GM12878 (cell line): Measurements from ENCODE around the gene ZNF225. TPM values are rescaled to one million over a fixed set of nuclear protein-coding genes. Genes with fewer than 3 reads are reported as not detected.

Experiments used
- HDAC2 ChIP-seq: fragments of 200-600 bp; sonication (generic); IDR thresholded peaks from 2 replicates; pipeline ENCODE4 v1.6.1; 2017
- IRF4 ChIP-seq: IDR thresholded peaks from 2 replicates; pipeline ENCODE4 v1.6.1; 2011; ENCODE audit warnings: low read depth, low read length
- MEF2A ChIP-seq: IDR thresholded peaks from 2 replicates; pipeline ENCODE4 v1.6.1; 2011; ENCODE audit warnings: low read depth, mild to moderate bottlenecking, low read length, moderate library complexity; ENCODE audit not compliant: insufficient read depth
- RB1 ChIP-seq: fragments of 450-650 bp; formaldehyde crosslinking; IDR thresholded peaks from 2 replicates; pipeline ENCODE4 v1.6.1; 2017; ENCODE audit warnings: mild to moderate bottlenecking, borderline replicate concordance
- RCOR1 ChIP-seq: conservative IDR thresholded peaks from 2 replicates; pipeline ENCODE4 v1.6.1; 2012; ENCODE audit warnings: low read depth, low read length, improper control_type of control experiment
- RUNX3 ChIP-seq: IDR thresholded peaks from 2 replicates; pipeline ENCODE4 v1.6.1; 2012; ENCODE audit warnings: low read length, inconsistent platforms
- SMC3 ChIP-seq: IDR thresholded peaks from 2 replicates; pipeline ENCODE4 v1.6.1; 2011; ENCODE audit warnings: low read length, improper control_type of control experiment, borderline replicate concordance
- SP1 ChIP-seq: IDR thresholded peaks from one replicate; pipeline ENCODE4 v1.6.1; 2011; ENCODE audit warnings: low read depth, low read length
- STAT1 ChIP-seq: fragments of 450-650 bp; conservative IDR thresholded peaks from 2 replicates; pipeline ENCODE4 v1.6.1; 2014; ENCODE audit warnings: antibody characterized with exemption, mild to moderate bottlenecking
- TCF12 ChIP-seq: IDR thresholded peaks from 2 replicates; pipeline ENCODE4 v1.6.1; 2011; ENCODE audit warnings: low read depth, mild to moderate bottlenecking, low read length
- ZBED1 ChIP-seq: IDR thresholded peaks from 2 replicates; pipeline ENCODE4 v1.6.1; 2016; ENCODE audit warnings: borderline replicate concordance
- polyA plus RNA-seq, 11 experiments: library from polyadenylated mRNA; depleted of rRNA in 4 of 11; unstranded in 6 of 11; stranded (reverse) in 5 of 11; fragments of >200 nt; fragmentation: Nextera tagmentation in 4 of 11; fragmentation: Illumina TruSeq in 1 of 11; extraction: Ambion mirVana in 4 of 11; extraction: Trizol in 1 of 11; gene quantifications; 1 replicate in 1 of 11; 2 replicates in 10 of 11; pipeline versions ENCODE4 v1.2.1 to v1.2.3, GENCODE V29; 2011 to 2016; ENCODE audit warnings: inconsistent platforms in 2 of 11, missing spikeins in 2 of 11, low read depth in 1 of 11
- total RNA-seq, 4 experiments: library from RNA; depleted of rRNA in 3 of 4; stranded (reverse); fragments of >200 nt in 3 of 4; fragmentation: Illumina TruSeq in 1 of 4; extraction: Trizol in 1 of 4; gene quantifications; 2 replicates each; pipeline versions ENCODE4 v1.2.1 to v1.2.3, GENCODE V29; 2013 to 2021
- TF ChIP-seq, protein P1 (sequence below): IDR thresholded peaks from 2 replicates; pipeline ENCODE4 v1.6.1; 2012; ENCODE audit warnings: low read depth, low read length, improper control_type of control experiment
- TF ChIP-seq, protein P2 (sequence below): fragments of 450-650 bp; IDR thresholded peaks from 2 replicates; pipeline ENCODE4 v1.6.1; 2017; ENCODE audit warnings: borderline replicate concordance
- TF ChIP-seq, protein P3 (sequence below): fragments of 450-650 bp; IDR thresholded peaks from 2 replicates; pipeline ENCODE4 v1.6.1; 2017; ENCODE audit warnings: low read depth, mild to moderate bottlenecking, moderate library complexity
- TF ChIP-seq, protein P4 (sequence below): fragments of 450-650 bp; formaldehyde crosslinking; IDR thresholded peaks from 2 replicates; pipeline ENCODE4 v1.4.0; 2020; ENCODE audit warnings: mild to moderate bottlenecking, moderate library complexity
- TF ChIP-seq, protein P5 (sequence below): fragments of 450-650 bp; IDR thresholded peaks from 2 replicates; pipeline ENCODE4 v1.6.1; 2016; ENCODE audit warnings: mild to moderate bottlenecking
- TF ChIP-seq, protein P6 (sequence below): fragments of 450-650 bp; IDR thresholded peaks from 2 replicates; pipeline ENCODE4 v1.6.1; 2017; ENCODE audit warnings: mild to moderate bottlenecking, low read depth, inconsistent platforms; ENCODE audit not compliant: poor library complexity, severe bottlenecking
- TF ChIP-seq, protein P7 (sequence below): IDR thresholded peaks from 2 replicates; pipeline ENCODE4 v1.6.1; 2011; ENCODE audit warnings: low read depth, mild to moderate bottlenecking, low read length, moderate library complexity, borderline replicate concordance; ENCODE audit errors: extremely low read depth

ZNF225 gene
- total and polyA plus RNA-seq, 10 of the 15 experiments (the other 5 are each of a cell fraction or from before 2014, with no cell fraction given), result 1.3 to 4.4 (median 2.6) TPM

DNA sequence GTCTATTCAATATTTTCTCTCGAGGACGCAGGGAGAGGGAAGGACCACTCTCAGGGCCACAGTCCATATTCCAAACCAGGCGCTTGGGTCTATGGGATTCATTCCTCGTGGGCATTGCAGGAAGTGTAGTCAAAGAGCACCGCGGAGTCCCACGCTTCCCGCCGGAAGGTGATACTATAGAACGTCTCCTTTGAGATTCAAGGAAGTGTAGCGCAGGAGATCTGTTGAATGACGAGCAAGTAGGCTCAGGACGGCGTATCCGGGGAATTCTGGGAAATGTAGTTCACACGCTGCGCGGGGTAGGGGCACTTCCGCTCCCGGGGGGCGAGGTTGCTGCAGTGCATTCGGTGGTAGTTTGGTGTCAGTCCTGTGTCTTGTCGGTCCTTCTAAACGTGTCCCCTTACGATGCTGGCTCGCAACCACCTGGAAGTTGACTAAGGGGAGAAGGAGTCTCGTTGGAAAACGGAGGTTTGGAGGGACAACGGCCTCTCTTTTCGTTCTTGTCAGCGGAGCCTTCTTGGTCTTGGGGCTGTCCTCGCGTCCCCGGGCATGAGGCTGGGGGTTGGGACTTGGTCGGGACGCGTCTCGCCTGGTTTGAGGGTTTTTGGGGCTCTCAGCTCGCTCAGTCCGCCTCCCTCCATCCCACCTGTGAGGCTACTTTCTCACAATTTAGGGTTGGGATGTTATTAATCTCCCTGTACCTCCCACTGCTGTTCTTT lies 41.2 kb upstream of the ZNF225 start, which contains the start of gene ZNF284 (continued):
- TF ChIP-seq, protein P1, sequence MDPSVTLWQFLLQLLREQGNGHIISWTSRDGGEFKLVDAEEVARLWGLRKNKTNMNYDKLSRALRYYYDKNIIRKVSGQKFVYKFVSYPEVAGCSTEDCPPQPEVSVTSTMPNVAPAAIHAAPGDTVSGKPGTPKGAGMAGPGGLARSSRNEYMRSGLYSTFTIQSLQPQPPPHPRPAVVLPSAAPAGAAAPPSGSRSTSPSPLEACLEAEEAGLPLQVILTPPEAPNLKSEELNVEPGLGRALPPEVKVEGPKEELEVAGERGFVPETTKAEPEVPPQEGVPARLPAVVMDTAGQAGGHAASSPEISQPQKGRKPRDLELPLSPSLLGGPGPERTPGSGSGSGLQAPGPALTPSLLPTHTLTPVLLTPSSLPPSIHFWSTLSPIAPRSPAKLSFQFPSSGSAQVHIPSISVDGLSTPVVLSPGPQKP, result peak; percentile 84; the same call in 1 of the 2 replicates
- TF ChIP-seq, protein P2, sequence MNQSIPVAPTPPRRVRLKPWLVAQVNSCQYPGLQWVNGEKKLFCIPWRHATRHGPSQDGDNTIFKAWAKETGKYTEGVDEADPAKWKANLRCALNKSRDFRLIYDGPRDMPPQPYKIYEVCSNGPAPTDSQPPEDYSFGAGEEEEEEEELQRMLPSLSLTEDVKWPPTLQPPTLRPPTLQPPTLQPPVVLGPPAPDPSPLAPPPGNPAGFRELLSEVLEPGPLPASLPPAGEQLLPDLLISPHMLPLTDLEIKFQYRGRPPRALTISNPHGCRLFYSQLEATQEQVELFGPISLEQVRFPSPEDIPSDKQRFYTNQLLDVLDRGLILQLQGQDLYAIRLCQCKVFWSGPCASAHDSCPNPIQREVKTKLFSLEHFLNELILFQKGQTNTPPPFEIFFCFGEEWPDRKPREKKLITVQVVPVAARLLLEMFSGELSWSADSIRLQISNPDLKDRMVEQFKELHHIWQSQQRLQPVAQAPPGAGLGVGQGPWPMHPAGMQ, result no peak
- TF ChIP-seq RUNX3 (0 out of 2 replicates have a peak, but pooled peaks have one; percentile 1), MEF2A (no peak), RCOR1 (0 out of 2 replicates have a peak, but pooled peaks have one; percentile 52), TCF12 (no peak), STAT1 (no peak), RB1 (0 out of 2 replicates have a peak, but pooled peaks have one; percentile 1), HDAC2 (no peak), SP1 (no peak), IRF4 (no peak), ZBED1 (no peak), SMC3 (no peak)
- TF ChIP-seq, protein P3, sequence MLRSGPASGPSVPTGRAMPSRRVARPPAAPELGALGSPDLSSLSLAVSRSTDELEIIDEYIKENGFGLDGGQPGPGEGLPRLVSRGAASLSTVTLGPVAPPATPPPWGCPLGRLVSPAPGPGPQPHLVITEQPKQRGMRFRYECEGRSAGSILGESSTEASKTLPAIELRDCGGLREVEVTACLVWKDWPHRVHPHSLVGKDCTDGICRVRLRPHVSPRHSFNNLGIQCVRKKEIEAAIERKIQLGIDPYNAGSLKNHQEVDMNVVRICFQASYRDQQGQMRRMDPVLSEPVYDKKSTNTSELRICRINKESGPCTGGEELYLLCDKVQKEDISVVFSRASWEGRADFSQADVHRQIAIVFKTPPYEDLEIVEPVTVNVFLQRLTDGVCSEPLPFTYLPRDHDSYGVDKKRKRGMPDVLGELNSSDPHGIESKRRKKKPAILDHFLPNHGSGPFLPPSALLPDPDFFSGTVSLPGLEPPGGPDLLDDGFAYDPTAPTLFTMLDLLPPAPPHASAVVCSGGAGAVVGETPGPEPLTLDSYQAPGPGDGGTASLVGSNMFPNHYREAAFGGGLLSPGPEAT, result peak; percentile 73
- TF ChIP-seq, protein P4, sequence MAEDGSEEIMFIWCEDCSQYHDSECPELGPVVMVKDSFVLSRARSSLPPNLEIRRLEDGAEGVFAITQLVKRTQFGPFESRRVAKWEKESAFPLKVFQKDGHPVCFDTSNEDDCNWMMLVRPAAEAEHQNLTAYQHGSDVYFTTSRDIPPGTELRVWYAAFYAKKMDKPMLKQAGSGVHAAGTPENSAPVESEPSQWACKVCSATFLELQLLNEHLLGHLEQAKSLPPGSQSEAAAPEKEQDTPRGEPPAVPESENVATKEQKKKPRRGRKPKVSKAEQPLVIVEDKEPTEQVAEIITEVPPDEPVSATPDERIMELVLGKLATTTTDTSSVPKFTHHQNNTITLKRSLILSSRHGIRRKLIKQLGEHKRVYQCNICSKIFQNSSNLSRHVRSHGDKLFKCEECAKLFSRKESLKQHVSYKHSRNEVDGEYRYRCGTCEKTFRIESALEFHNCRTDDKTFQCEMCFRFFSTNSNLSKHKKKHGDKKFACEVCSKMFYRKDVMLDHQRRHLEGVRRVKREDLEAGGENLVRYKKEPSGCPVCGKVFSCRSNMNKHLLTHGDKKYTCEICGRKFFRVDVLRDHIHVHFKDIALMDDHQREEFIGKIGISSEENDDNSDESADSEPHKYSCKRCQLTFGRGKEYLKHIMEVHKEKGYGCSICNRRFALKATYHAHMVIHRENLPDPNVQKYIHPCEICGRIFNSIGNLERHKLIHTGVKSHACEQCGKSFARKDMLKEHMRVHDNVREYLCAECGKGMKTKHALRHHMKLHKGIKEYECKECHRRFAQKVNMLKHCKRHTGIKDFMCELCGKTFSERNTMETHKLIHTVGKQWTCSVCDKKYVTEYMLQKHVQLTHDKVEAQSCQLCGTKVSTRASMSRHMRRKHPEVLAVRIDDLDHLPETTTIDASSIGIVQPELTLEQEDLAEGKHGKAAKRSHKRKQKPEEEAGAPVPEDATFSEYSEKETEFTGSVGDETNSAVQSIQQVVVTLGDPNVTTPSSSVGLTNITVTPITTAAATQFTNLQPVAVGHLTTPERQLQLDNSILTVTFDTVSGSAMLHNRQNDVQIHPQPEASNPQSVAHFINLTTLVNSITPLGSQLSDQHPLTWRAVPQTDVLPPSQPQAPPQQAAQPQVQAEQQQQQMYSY, result no peak
- TF ChIP-seq, protein P5, sequence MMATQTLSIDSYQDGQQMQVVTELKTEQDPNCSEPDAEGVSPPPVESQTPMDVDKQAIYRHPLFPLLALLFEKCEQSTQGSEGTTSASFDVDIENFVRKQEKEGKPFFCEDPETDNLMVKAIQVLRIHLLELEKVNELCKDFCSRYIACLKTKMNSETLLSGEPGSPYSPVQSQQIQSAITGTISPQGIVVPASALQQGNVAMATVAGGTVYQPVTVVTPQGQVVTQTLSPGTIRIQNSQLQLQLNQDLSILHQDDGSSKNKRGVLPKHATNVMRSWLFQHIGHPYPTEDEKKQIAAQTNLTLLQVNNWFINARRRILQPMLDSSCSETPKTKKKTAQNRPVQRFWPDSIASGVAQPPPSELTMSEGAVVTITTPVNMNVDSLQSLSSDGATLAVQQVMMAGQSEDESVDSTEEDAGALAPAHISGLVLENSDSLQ, result peak; percentile 45; the same call in 1 of the 2 replicates
- TF ChIP-seq, protein P6, sequence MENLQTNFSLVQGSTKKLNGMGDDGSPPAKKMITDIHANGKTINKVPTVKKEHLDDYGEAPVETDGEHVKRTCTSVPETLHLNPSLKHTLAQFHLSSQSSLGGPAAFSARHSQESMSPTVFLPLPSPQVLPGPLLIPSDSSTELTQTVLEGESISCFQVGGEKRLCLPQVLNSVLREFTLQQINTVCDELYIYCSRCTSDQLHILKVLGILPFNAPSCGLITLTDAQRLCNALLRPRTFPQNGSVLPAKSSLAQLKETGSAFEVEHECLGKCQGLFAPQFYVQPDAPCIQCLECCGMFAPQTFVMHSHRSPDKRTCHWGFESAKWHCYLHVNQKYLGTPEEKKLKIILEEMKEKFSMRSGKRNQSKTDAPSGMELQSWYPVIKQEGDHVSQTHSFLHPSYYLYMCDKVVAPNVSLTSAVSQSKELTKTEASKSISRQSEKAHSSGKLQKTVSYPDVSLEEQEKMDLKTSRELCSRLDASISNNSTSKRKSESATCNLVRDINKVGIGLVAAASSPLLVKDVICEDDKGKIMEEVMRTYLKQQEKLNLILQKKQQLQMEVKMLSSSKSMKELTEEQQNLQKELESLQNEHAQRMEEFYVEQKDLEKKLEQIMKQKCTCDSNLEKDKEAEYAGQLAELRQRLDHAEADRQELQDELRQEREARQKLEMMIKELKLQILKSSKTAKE, result no peak
- TF ChIP-seq, protein P7, sequence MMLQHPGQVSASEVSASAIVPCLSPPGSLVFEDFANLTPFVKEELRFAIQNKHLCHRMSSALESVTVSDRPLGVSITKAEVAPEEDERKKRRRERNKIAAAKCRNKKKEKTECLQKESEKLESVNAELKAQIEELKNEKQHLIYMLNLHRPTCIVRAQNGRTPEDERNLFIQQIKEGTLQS, result no peak
